ENCODE results near the gene TUBA4B. TPM values are rescaled to one million over a fixed set of nuclear protein-coding genes. Genes with fewer than 3 reads are reported as not detected.

TUBA4B gene
- total RNA-seq, 1 donor from 2014 or later: not detected

DNA sequence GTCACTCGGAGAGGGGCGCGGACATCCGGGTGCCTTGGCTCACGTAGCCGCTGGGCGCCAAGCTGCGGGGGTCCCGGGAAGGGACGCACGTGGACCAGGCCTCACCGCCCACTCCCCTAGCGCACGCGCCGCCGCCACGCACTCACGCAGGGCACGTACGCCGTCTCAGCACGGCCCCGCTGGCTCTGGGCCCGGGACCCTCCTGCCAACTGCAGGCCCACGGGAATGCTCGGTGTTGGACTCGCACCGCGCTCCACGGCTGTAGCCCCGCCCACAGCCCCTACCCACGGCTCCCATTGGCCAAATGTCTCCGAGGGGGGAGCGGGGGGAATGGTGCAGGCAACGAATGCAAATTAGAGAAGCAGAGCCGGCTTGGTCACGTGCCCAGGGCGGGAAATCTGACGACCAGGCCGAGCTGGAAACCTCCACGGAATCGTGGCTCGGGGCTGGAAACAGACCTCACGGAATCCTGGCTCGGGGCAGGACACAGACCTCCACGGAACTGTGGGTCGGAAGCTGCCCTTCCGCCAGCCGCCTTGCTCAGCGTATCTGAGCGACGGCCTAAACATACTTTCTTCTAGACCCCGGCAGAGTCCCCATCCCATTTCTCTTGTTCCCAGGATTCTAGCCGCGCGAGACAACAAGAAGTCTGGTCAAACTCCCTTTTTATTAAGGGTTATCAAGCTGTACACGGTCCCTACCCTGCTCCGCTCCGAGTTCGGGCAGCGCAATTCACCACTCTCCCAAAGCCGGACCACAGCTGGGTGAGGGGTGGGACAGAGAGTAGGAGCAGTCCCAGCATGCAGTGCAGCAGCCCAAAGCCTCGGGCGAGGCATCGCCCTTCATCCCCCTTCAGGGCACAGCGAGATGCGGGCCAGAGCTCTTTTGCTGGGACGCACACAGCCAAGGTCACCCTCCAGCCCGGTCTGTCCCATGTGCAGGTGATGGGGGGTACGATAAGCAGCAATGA is 34.0 kb upstream of the TUBA4B start, which contains the start of gene ABCB6:
ABCB6 (minus strand) TSS at position 227 of the 970 bp plus-strand sequence. CDS start 285 bp downstream, outside the sequence.
- peak; percentile 96 for DNase-seq (ENCODE audit: low spot score)

GRCh38 chr2:219219784-219220532 is 33.1 kb upstream of the TUBA4B start:
- DNase-seq (ENCODE audit: low spot score): no peak

DNA sequence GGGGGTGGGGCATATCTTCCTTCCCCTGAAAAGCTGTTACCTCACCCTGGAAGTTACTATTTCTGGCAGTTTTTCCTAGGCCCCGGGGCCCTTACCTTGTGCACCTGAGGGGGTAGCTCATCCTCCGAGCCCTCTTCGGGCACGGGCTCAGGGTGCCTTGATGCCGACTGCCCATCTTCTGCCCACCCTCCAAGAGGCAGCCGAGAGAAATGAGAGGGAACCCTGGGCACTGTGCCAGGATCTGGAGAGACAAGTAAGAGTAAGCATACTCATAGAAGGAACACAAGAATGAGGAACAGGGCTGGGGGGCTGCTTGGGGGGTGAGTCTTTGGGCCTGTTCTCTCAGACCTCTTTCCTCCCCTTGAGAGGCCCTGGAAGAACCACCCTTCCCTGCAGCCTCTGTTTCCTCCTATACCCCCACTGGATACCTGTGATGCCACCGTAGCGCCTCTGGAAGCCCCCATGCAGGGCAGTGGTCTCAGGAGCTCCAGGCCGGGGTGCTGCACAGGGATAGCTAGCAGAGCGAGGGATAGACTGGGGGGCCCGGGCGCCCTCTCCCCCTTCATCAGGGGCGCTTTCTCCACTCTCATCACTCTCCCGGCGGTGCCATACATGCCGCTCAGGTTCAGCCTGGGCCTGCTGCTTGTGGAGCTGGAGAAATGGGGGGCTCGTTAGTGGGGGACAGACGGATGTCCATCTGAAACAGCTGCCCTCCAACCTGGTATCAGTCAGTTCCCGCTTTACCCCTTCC is 32.2 kb upstream of the TUBA4B start:
- no peak for DNase-seq (ENCODE audit: low spot score)

DNA sequence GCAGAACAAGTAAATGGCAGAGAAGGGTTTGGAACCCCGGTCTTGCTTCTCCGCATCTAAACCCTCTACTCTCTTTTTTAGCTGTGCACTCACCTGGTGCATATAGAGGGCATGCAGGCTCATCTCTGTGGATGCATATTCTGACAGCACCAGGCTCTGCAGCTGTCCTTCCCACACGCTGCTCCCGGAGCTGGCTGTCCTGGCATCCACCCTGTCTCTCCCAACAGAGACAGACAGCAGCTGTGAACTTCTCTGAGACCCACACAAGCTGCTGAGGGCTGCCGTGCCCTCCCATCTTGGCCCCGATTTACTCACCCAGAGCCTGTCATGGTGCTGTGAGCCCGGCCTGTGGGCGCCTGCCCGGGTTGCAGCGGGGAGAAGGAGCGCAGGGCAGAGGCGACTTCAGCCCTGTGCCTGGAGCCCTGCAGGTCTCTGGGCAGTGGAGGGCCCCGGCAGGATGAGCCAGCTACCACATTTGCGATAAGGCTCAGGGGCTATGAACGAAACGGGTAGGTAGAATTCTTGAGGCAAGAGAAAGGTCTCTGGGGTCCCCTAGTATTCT is 31.0 kb upstream of the TUBA4B start:
- DNase-seq (ENCODE audit: low spot score): no peak

- DNase-seq (ENCODE audit: low spot score): no peak
Measured at GRCh38 chr2:219223831-219224610, 29.0 kb upstream of the TUBA4B start.

GRCh38 chr2:219225350-219225749 is 27.7 kb upstream of the TUBA4B start:
- no peak for DNase-seq (ENCODE audit: low spot score)

DNA sequence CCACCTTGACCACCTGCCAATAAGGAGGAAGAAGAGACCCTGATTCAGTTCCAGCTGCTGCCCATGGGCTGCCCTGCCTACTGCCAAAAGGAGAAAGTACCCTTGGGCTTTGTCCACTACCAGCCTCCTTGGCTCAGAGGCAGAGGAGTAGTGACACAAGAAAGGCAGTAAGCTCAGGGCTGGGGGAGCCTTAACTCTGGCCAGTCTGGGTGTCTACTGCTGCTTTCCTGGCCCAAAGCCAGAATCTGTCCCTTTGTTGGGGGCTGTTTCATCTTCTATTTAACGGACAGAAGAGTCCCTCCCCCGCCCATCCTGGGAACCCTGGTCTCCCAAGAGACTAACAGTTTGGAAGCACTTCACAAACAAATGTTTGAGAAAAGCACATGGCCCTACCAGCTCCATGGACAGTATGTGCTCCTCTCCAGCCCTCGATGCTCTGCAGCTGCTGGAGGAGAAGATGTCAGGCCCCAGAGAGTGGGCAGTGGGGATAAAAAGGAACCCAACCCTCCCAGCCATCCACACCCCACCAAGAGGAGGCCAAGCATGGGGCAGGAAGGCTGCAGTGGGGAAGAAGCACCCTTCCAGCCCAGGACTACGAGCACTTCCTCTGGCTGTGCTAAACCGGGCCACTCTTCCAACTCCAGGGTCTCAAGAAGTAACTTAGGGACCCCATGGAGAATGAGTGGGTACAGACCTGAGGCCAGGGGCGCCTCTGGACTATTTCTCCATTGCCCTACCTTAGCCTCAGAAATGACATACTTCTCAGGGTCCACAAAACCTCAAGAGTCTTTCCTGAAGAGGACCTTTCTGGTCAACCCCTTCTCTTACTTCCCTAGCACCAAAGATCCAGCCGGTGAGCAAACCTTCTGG is 24.8 kb upstream of the TUBA4B start:
- DNase-seq (ENCODE audit: low spot score): no peak

DNA sequence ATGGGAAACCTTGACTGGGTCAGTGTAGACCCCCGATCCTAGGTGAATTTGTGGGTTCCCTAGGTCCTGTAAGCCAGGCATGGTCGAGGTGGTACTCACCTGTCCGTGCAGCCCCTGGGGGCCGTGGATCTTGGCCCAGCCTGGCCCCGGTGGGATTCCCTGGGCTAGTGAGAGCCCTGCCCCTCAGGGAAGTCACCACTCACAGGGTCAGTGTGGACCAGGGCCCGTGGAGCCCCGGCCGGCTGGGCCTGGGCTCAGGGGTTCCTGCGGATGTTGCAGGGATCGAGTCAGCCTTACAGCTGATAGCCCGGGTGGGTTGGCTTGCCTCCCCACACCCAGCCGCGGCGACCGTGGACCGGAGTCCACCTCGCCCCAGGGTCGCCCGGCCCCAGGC is 24.1 kb upstream of the TUBA4B start:
- DNase-seq (ENCODE audit: low spot score): no peak

- peak; percentile 99 for DNase-seq (ENCODE audit: low spot score)
Measured at GRCh38 chr2:219229305-219230058, 23.6 kb upstream of the TUBA4B start, which contains the start of the genes ANKZF1 and ATG9A. TSS of gene ANKZF1 (plus strand) at chr2:219229806. CDS start at chr2:219230258, 452 bp downstream. TSS of gene ATG9A (minus strand) at chr2:219229636. CDS start at chr2:219228024, 1,612 bp downstream.

GRCh38 chr2:219230059-219230540 is 22.9 kb upstream of the TUBA4B start:
- DNase-seq (ENCODE audit: low spot score): no peak

DNA sequence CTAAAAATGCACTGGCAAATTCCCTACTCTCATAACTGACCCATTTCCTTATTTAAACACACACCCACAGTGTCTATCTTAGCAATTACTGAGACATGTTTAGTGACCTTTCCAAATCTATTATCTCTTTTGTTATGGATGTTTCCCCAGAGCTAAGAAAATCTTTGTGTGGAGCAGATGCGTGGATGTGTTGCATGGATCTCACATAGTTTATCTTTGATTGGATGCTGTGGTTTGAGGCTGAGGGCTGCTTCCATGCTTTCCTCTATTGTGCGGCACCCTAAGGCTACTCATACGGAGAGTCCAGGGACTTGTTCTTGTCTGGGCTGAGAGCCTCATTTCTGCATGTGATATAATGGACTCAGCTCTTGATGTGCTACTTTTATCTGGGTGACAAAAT is 18.7 kb upstream of the TUBA4B start:
- no peak for DNase-seq (ENCODE audit: low spot score)

GRCh38 chr2:219243291-219243761 is 9.7 kb upstream of the TUBA4B start:
- no peak for DNase-seq (ENCODE audit: low spot score)

DNA sequence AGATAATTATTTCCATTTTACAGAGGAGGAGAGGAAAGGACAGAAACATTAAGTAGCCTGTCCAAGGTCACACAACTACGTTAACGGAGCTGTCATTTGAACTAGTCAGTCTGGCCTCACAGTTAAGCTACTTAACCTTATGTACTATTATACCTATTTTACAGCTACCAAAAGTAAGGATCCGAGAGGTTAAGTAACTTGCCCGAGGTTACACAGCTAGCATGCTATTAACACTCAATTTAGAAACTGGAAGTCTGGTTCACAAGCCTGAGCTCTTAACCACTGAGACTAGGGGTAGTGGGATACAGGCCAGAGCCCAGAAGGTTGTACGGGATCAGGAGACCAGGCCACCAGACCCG is 8.3 kb upstream of the TUBA4B start:
- no peak for DNase-seq (ENCODE audit: low spot score)

GRCh38 chr2:219245148-219245898 is 7.7 kb upstream of the TUBA4B start, which contains the start of the genes GLB1L and STK16:
TSS of gene GLB1L (minus strand) at chr2:219245444. CDS start at chr2:219243573, 1,871 bp downstream.
TSS of gene STK16 (plus strand) at chr2:219245479. CDS start at chr2:219246000, 521 bp downstream.
- peak; percentile 96 for DNase-seq (ENCODE audit: low spot score)

DNA sequence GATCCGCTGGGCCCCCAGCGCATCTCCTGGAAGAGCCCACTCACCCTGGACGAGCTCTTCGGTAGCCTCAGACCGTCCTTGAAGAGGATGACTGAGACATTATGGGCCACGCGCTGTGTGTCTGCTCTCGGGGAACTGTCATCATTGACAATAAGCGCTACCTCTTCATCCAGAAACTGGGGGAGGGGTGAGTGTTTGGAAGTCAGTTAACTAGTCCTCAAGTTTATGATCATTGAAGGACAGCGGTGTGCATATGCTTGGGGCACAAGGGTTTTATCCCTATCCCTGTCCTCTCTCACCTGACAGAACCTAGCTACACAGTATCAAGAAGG is 7.2 kb upstream of the TUBA4B start:
- no peak for DNase-seq (ENCODE audit: low spot score)

DNA sequence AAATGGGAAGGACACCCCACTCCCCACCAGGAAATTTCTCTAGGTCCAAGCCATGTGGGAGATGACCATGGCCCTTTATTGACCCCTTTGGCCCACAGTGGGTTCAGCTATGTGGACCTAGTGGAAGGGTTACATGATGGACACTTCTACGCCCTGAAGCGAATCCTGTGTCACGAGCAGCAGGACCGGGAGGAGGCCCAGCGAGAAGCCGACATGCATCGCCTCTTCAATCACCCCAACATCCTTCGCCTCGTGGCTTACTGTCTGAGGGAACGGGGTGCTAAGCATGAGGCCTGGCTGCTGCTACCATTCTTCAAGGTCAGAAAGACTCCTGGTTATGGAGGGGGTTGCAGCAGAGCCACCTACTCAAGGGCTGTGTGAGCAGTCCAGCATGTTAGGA is 6.5 kb upstream of the TUBA4B start:
- no peak for DNase-seq (ENCODE audit: low spot score)

Data from ureter (tissue), 1 donor.